Measurements from ENCODE around the gene CHST8.

The CHST8 gene

DNA sequence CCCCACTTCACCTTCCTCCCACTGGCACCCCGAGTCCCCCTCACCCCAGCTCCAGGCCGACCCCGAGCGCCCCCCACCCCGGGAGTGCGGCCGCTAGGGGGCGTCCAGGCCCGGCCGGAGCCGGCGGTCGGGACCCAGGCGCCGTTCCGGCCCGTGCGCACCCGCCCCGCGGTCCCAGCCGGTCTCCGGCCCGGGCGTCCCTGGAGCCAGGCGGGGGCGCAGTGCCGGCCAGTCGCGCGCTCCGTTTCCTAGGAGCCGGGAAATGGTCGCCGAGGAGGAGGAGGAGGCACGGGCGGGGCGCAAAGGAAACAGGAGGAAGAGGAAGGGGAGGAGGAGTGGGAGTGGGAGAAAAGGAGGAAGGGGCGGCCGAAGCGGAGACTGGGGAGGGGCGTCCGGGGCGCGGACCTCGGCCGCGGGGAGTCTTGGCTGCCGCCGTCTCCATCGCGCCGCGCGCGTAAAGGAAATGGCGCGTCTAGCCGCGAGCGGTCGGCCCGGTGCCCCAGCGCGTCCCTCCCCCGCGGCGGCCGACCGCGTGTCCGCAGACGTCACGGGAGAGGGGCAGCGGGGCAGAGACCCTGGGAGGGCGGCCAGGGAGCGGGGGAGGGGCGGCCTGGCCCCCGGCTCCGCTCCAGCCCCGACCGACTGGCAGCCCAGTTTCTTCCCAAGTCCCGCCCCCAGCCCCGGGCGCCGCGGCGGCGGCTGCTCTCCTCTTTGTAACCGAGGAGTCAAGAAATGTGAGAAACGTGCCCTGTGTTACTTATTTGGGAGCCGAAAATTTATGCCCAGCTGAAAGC is 173.8 kb downstream of the CHST8 start:
- Histone ChIP-seq H3K27ac (ENCODE audit: low read length) (peak overlapping the region; percentile 63), H3K9me3 (ENCODE audit: control insufficient read depth in 1 of 2, low read length in 2 of 2) (no peaks in the 10 kb centered on the region), H3K4me1 (ENCODE audit: control insufficient read depth in 1 of 2, insufficient read depth in 2 of 2, low read length in 2 of 2) (peaks cover 0 to 25% of the 10 kb centered on the region in 2 donors), H3K36me3 (ENCODE audit: control insufficient read depth in 1 of 2, insufficient read depth in 2 of 2, low read length in 2 of 2) (no peaks in the 10 kb centered on the region), H3K4me3 (ENCODE audit: low read depth in 1 of 2, low read length in 2 of 2) (peak overlapping the region; percentile 48 to 85), H3K27me3 (ENCODE audit: low read depth, low read length) (no peaks in the 10 kb centered on the region)

DNA sequence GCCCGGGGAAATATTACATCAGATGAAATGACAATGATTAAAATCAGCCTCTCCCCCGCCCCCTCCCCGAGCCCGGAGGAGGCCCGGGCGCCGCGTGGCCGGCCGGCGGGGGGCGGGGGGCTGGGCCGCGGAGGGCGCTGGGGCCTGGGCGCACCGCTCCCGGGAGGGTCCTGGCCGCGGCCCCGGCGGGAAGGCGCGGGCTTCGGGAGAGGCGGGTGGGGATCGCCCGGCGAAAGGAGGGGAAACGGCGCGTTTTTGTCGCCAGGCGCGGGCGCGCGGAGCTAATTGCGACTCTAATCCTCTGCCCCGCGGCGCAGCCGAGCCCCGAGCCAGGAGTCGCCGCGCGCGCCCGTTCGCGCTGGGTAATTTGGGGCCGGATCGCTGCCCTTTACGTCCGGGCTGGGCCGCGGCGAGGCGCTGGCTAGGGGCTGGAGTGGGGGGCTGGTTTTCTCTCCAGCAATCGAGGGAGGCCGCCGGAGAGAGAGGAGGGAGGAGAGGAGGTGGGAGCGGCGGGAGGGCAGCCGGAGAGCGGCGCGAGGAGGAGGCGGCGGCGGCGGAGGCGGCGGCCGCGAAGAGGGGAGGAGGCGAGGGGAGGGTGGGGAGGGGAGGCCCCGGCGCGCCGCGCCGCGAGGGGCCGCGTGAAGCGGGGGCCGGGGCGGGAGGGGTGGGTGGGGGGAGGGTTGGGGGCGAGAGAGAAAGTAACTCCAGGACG is 174.6 kb downstream of the CHST8 start, which contains the start of gene KCTD15:
Gene KCTD15, plus strand, starts transcription at position 707 of the 712 bp plus-strand sequence. CDS start 3,585 bp downstream, outside the sequence.
- Histone ChIP-seq H3K36me3 (ENCODE audit: control insufficient read depth in 1 of 2, insufficient read depth in 2 of 2, low read length in 2 of 2) (peaks cover 4% of the 10 kb centered on the region in 2 donors), H3K4me3 (ENCODE audit: low read depth in 1 of 2, low read length in 2 of 2) (peak within 1 kb of the TSS; percentile 59 to 85), H3K27me3 (ENCODE audit: low read depth, low read length) (no peaks in the 10 kb centered on the region), H3K4me1 (ENCODE audit: control insufficient read depth in 1 of 2, insufficient read depth in 2 of 2, low read length in 2 of 2) (peaks cover 0 to 25% of the 10 kb centered on the region in 2 donors), H3K9me3 (ENCODE audit: control insufficient read depth in 1 of 2, low read length in 2 of 2) (no peaks in the 10 kb centered on the region), H3K27ac (ENCODE audit: low read length) (no peak within 1 kb of the TSS)

DNA sequence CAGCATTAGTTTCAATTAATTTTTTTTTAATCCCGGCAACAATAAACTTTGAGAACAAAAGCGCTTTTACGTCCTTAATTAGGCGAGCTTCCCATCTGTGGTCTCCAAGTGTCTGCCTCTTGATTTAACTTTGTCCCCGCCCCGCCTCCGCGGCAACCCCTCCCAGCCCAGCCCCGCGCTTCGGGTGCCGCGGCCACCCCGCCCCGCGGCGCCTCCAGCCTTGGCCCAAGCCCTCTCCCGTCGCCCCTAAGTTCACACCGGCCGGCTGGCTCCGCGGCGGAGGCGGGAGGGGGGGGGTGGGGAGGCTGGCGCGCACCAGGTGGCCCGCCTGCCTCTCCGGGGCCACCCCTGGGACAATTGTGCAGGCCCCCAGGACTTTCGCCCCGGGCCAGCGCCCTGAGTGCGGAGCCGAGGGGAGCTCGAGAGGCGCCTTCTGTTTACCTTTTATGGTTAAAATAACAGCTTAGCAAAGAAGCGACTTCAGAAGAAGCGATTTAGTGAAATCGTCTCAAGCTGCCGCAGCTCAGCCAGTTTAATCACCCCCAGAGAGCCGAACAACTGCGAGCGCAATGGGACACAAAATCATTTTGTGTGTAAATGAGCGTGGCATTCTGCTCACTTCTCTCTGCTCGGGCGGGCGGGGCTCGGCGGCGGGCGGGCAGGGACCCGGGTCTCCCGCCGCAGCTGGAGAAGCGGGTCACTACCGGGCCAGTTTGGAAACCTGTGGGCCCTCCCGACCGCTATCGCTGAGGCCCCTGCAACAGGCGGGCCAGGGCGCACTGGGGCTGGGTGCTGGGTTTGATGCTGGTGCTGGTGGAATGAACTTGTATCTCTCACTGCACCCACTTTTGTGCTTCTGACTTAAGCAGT is 176.3 kb downstream of the CHST8 start:
- no peaks in the 10 kb centered on the region for H3K27me3 ChIP-seq (ENCODE audit: low read depth, low read length)
- peaks cover 0 to 25% of the 10 kb centered on the region in 2 donors for H3K4me1 ChIP-seq (ENCODE audit: control insufficient read depth in 1 of 2, insufficient read depth in 2 of 2, low read length in 2 of 2)
- H3K4me3 ChIP-seq (ENCODE audit: low read depth in 1 of 2, low read length in 2 of 2) = peak overlapping the region; percentile 59 to 85
- peaks cover 5 to 11% of the 10 kb centered on the region in 2 donors for H3K36me3 ChIP-seq (ENCODE audit: control insufficient read depth in 1 of 2, insufficient read depth in 2 of 2, low read length in 2 of 2)
- no peaks in the 10 kb centered on the region for H3K9me3 ChIP-seq (ENCODE audit: control insufficient read depth in 1 of 2, low read length in 2 of 2)
- H3K27ac ChIP-seq (ENCODE audit: low read length) = peak overlapping the region; percentile 58

DNA sequence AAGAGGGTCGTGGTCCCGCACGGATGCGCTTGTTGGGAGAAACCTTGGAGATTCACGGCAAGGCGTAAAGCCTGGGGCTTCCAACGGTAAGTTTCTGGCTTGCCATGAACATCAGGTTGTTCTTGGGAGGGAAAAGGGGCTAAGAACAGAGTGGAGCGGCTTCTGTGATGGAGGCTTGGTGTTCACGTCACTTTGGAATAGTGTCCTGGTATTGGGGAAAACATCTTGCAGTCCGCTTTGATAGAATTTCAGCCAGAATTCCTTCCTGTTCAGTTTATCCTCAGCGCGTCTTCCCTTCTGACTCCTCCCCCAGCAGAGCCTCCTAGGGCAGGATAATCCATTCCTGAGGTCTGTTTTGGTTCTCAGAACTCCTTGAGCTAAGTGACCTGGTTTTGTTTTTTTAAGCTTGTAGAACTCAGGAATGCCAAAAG is 176.9 kb downstream of the CHST8 start:
- H3K27ac ChIP-seq (ENCODE audit: low read length) = peak overlapping the region; percentile 58
- H3K36me3 ChIP-seq (ENCODE audit: control insufficient read depth in 1 of 2, insufficient read depth in 2 of 2, low read length in 2 of 2) = peaks cover 5 to 11% of the 10 kb centered on the region in 2 donors
- no peaks in the 10 kb centered on the region for H3K27me3 ChIP-seq (ENCODE audit: low read depth, low read length)
- peak overlapping the region; percentile 59 to 85 for H3K4me3 ChIP-seq (ENCODE audit: low read depth in 1 of 2, low read length in 2 of 2)
- H3K4me1 ChIP-seq (ENCODE audit: control insufficient read depth in 1 of 2, insufficient read depth in 2 of 2, low read length in 2 of 2) = peaks cover 0 to 25% of the 10 kb centered on the region in 2 donors
- no peaks in the 10 kb centered on the region for H3K9me3 ChIP-seq (ENCODE audit: control insufficient read depth in 1 of 2, low read length in 2 of 2)

DNA sequence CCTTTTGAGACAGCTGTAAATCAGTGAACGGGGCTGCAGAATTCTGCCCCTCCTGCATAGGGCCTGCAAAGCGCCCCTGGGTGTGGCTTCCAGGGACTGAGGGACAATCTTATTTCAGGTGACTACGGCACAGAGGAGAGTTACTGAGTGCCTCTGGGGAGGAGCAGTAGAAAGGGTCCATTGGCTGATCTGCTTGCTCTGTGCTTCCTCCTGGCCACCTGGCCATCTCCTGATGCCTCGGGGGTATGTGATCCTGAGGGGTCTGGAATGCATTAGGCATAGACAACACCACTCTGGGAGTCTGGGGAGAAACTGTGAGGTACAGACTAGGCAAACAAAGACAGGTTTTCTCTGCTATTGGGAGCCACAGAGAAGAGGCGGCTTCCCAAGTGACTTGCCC is 177.7 kb downstream of the CHST8 start:
- Histone ChIP-seq H3K4me3 (ENCODE audit: low read depth in 1 of 2, low read length in 2 of 2) (peak overlapping the region in 1 of 2 donors; percentile 85), H3K9me3 (ENCODE audit: control insufficient read depth in 1 of 2, low read length in 2 of 2) (no peaks in the 10 kb centered on the region), H3K4me1 (ENCODE audit: control insufficient read depth in 1 of 2, insufficient read depth in 2 of 2, low read length in 2 of 2) (peaks cover 0 to 31% of the 10 kb centered on the region in 2 donors), H3K27ac (ENCODE audit: low read length) (no peak overlapping the region), H3K27me3 (ENCODE audit: low read depth, low read length) (no peaks in the 10 kb centered on the region), H3K36me3 (ENCODE audit: control insufficient read depth in 1 of 2, insufficient read depth in 2 of 2, low read length in 2 of 2) (peaks cover 5 to 11% of the 10 kb centered on the region in 2 donors)

DNA sequence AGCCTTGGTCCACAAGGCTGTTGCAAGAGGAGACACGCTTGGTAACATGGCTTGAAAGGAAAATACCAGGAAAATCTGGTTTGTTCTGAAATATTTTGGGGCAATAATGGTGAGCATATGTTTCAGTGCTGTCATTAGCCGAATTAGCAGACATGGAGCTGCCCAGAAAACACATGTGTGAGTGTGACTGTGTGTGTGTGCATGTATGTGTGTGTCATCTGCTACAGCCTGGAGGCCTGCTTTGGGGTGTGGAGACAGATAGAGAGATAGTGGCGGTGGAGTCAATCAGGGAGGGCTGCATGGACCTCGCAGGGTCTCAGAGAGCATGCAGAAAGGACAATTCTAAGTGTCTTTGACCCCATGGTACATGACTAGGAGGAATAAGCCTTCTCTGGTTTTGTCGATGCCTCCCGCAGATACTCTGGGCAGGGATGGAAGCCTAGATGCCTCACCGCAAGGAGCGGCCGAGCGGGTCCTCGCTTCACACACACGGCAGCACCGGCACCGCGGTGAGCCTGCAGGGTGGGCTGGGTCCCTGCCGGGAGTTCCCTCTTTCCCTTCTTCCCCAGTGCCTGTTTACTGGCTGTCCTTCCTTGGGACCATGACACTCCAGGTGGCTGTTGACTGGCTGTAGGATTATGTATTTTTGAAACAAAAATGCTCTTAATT is 178.4 kb downstream of the CHST8 start:
- H3K9me3 ChIP-seq (ENCODE audit: control insufficient read depth in 1 of 2, low read length in 2 of 2) = no peaks in the 10 kb centered on the region
- H3K4me3 ChIP-seq (ENCODE audit: low read depth in 1 of 2, low read length in 2 of 2) = peak overlapping the region in 1 of 2 donors; percentile 85
- H3K36me3 ChIP-seq (ENCODE audit: control insufficient read depth in 1 of 2, insufficient read depth in 2 of 2, low read length in 2 of 2) = peaks cover 5 to 16% of the 10 kb centered on the region in 2 donors
- peaks cover 0 to 26% of the 10 kb centered on the region in 2 donors for H3K4me1 ChIP-seq (ENCODE audit: control insufficient read depth in 1 of 2, insufficient read depth in 2 of 2, low read length in 2 of 2)
- H3K27me3 ChIP-seq (ENCODE audit: low read depth, low read length) = no peaks in the 10 kb centered on the region
- no peak overlapping the region for H3K27ac ChIP-seq (ENCODE audit: low read length)

DNA sequence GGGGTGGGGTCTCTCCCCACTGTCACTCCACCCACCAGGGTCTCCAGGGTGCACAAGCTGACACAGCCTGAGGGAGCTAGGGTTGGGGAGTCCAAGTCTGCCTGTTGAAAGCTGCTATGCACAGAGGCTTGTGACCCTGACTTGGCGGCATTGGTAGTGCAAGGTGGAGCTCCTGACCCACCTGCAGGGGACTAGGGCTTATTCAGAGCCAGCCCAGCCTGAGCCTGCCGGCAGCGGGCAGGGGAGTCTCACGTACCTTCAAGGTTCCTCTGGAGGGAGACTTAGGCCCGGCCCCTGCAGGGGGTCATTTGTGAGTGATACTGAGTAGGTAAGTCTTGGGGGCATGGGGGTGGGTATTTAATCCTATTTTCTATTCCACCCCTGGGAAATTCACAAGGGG is 179.7 kb downstream of the CHST8 start:
- H3K9me3 ChIP-seq (ENCODE audit: control insufficient read depth in 1 of 2, low read length in 2 of 2) = no peaks in the 10 kb centered on the region
- H3K27me3 ChIP-seq (ENCODE audit: low read depth, low read length) = no peaks in the 10 kb centered on the region
- peaks cover 0 to 34% of the 10 kb centered on the region in 2 donors for H3K4me1 ChIP-seq (ENCODE audit: control insufficient read depth in 1 of 2, insufficient read depth in 2 of 2, low read length in 2 of 2)
- no peak overlapping the region for H3K27ac ChIP-seq (ENCODE audit: low read length)
- no peak overlapping the region for H3K4me3 ChIP-seq (ENCODE audit: low read depth in 1 of 2, low read length in 2 of 2)
- peaks cover 5 to 16% of the 10 kb centered on the region in 2 donors for H3K36me3 ChIP-seq (ENCODE audit: control insufficient read depth in 1 of 2, insufficient read depth in 2 of 2, low read length in 2 of 2)

DNA sequence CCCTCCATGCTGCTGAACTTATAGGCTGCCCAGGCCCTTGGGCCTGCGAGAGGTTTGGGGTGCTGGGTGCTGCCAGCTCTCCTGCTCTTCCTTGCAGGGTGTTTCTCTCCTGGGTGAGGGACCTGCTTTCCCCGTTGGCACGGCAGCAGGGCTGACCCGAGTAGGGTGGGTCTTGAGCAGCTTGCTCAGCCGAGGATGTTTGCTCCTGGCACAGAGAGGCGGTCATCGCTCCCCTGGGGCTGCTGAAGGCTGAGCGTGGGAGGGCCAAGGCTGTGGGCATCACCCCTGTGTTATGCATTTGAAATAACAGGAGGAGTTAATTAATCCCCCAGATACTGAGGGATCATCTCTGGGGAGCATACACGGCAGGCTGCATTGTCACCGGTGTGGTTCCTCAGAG is 180.2 kb downstream of the CHST8 start:
- H3K9me3 ChIP-seq (ENCODE audit: control insufficient read depth in 1 of 2, low read length in 2 of 2) = no peaks in the 10 kb centered on the region
- H3K4me1 ChIP-seq (ENCODE audit: control insufficient read depth in 1 of 2, insufficient read depth in 2 of 2, low read length in 2 of 2) = peaks cover 0 to 33% of the 10 kb centered on the region in 2 donors
- H3K4me3 ChIP-seq (ENCODE audit: low read depth in 1 of 2, low read length in 2 of 2) = no peak overlapping the region
- peaks cover 5 to 20% of the 10 kb centered on the region in 2 donors for H3K36me3 ChIP-seq (ENCODE audit: control insufficient read depth in 1 of 2, insufficient read depth in 2 of 2, low read length in 2 of 2)
- no peaks in the 10 kb centered on the region for H3K27me3 ChIP-seq (ENCODE audit: low read depth, low read length)
- no peak overlapping the region for H3K27ac ChIP-seq (ENCODE audit: low read length)

DNA sequence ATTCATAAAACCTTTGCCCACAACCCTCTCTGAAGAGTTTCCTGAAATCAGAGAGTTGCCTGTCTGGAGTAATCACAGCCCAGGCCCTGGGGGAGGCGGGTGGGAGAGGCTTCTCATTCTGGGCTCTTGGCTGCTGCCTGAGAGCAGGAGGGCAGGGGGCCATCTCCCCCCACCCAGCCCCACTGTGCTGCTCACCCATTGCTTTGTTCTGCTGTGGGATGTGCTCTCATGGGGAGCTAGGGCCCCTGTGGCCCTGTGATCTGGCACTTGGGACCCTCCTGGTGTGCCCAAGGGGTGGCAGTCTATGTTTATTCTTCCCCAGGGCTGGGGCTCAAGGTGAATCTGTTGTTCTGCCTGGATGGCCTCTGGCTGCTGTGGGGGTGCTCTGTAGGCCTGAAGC is 181.0 kb downstream of the CHST8 start:
- Histone ChIP-seq H3K36me3 (ENCODE audit: control insufficient read depth in 1 of 2, insufficient read depth in 2 of 2, low read length in 2 of 2) (peaks cover 5 to 23% of the 10 kb centered on the region in 2 donors), H3K27me3 (ENCODE audit: low read depth, low read length) (no peaks in the 10 kb centered on the region), H3K9me3 (ENCODE audit: control insufficient read depth in 1 of 2, low read length in 2 of 2) (no peaks in the 10 kb centered on the region), H3K27ac (ENCODE audit: low read length) (no peak overlapping the region), H3K4me3 (ENCODE audit: low read depth in 1 of 2, low read length in 2 of 2) (no peak overlapping the region), H3K4me1 (ENCODE audit: control insufficient read depth in 1 of 2, insufficient read depth in 2 of 2, low read length in 2 of 2) (peaks cover 0 to 29% of the 10 kb centered on the region in 2 donors)

DNA sequence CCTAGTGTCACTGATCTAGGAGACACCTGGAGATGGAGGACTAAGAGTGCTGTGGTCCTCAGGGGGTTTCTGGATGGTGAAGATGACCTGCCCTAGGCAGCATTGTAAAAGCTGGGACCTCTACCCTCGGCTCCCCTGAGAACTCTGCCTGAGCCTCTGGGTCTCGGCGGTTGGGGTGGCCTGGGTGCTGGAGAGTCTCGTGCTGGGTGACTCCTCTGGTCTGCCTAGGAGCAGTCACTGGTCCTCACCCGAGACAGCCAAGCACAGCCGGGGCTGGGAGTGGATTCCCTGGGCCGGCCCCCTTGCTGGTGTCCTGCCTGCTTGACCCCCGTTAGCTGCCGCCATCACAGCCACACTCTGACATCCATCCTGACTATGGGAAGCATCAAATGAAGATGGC is 181.6 kb downstream of the CHST8 start:
- Histone ChIP-seq H3K27ac (ENCODE audit: low read length) (no peak overlapping the region), H3K4me1 (ENCODE audit: control insufficient read depth in 1 of 2, insufficient read depth in 2 of 2, low read length in 2 of 2) (peaks cover 0 to 29% of the 10 kb centered on the region in 2 donors), H3K27me3 (ENCODE audit: low read depth, low read length) (no peaks in the 10 kb centered on the region), H3K4me3 (ENCODE audit: low read depth in 1 of 2, low read length in 2 of 2) (no peak overlapping the region), H3K9me3 (ENCODE audit: control insufficient read depth in 1 of 2, low read length in 2 of 2) (no peaks in the 10 kb centered on the region), H3K36me3 (ENCODE audit: control insufficient read depth in 1 of 2, insufficient read depth in 2 of 2, low read length in 2 of 2) (peaks cover 5 to 28% of the 10 kb centered on the region in 2 donors)
